NT2/D1 (cell line): ENCODE results near the gene STK38L.

Source experiments
- YY1 ChIP-seq: IDR thresholded peaks from 2 replicates; pipeline ENCODE4 v1.6.1; 2011; ENCODE audit not compliant: insufficient read length, insufficient read depth
- ZNF274 ChIP-seq: IDR thresholded peaks from 2 replicates; pipeline ENCODE4 v1.6.1; 2011; ENCODE audit warnings: mild to moderate bottlenecking, low read depth, low read length

- TF ChIP-seq YY1 (no peak), ZNF274 (no peak)
These were observed 47.8 kb downstream of the STK38L start for GRCh38 chr12:27291862-27292261.
